ENCODE data around the gene ARID1B.

GRCh38 chr6:156814036-156814581 is 36.9 kb downstream of the ARID1B start:
- TF ChIP-seq CTCF (IDR thresholded peaks at IDR 0.05): no peak
- no peak for TF ChIP-seq POLR2A (IDR thresholded peaks at IDR 0.05)
